HCT116 (cell line): ENCODE results near the gene SRGAP2C. TPM values are rescaled to one million over a fixed set of nuclear protein-coding genes. Genes with fewer than 3 reads are reported as not detected.
"Not testable (repeated sequence)": the region's sequence is repeated elsewhere in the genome, so short reads cannot be mapped to it uniquely, and the experiment has no call there.

Source experiments
- ATAC-seq: fragments of 200-7000 bp; cut with Tn5 transposase; 2 replicates; pipeline ENCODE4 v1.9.1; 2020; ENCODE audit warnings: mild to moderate bottlenecking, moderate library complexity
- BruUV-seq: library from RNA; stranded (reverse); fragments of 400-500 nt; replicated peaks from 2 replicates; lab custom pipeline; 2021; lab: Mats Ljungman, UMichigan
- CTCF ChIA-PET: fragments of 300-600 bp; sonication (Branson Sonifier 250); formaldehyde crosslinking; loops from one replicate; lab custom pipeline; 2021; ENCODE audit warnings: antibody characterized with exemption; lab: Charles Lee
- POLR2A ChIA-PET: fragments of 300-600, 350-600 bp; sonication (Branson Sonifier 250); formaldehyde crosslinking; loops from one replicate; lab custom pipeline; 2021; ENCODE audit warnings: antibody characterized with exemption; lab: Charles Lee
- RAD21 ChIA-PET, 2 experiments: fragments of 300-600 bp; sonication (Branson Sonifier 250); formaldehyde crosslinking; loops; one replicate each; lab custom pipeline; 2023; ENCODE audit warnings: low total read pairs in 2 of 2; ENCODE audit not compliant: uncharacterized antibody in 2 of 2, unreplicated experiment in 2 of 2, low non-redundant PET in 1 of 2; lab: Charles Lee
- DNase-seq: peaks from one replicate; pipeline ENCODE4 v3.0.0-alpha.2; 2010; ENCODE audit warnings: low read depth, low spot score
- H2AFZ ChIP-seq: fragments of 200-600 bp; shearing (Covaris generic), sonication (generic); 2 replicates; pipeline ENCODE4 v1.6.1; 2017; ENCODE audit warnings: low read depth, mixed run types, mixed read lengths, antibody characterized with exemption, low read length; ENCODE audit not compliant: poor library complexity, severe bottlenecking
- H3K27ac ChIP-seq: 2 replicates; pipeline ENCODE4 v1.5.1; 2012; ENCODE audit warnings: low read depth, low read length
- H3K27me3 ChIP-seq: fragments of 200-600 bp; sonication (generic); 2 replicates; pipeline ENCODE4 v1.6.1; 2016; ENCODE audit warnings: mixed run types, low read length, mixed read lengths; ENCODE audit not compliant: insufficient read depth
- H3K36me3 ChIP-seq, 2 experiments: fragments of 200-500 bp in 1 of 2; fragments of 200-600 bp in 1 of 2; sonication (Bioruptor generic) in 1 of 2; sonication (generic) in 1 of 2; 2 replicates each; pipeline versions ENCODE4 v1.5.1 to v1.6.1; 2014 to 2016; ENCODE audit warnings: low read length in 2 of 2, inconsistent platforms in 1 of 2, mixed read lengths in 1 of 2, mixed run types in 1 of 2; ENCODE audit not compliant: insufficient read depth in 2 of 2, control insufficient read depth in 1 of 2
- H3K4me1 ChIP-seq, 2 experiments: fragments of 200-600 bp in 1 of 2; sonication (generic) in 1 of 2; 2 replicates each; pipeline versions ENCODE4 v1.5.1 to v1.6.1; 2012 to 2017; ENCODE audit warnings: low read length in 2 of 2, inconsistent platforms in 1 of 2, mild to moderate bottlenecking in 1 of 2, mixed read lengths in 1 of 2, mixed run types in 1 of 2, moderate library complexity in 1 of 2; ENCODE audit not compliant: insufficient read depth in 2 of 2, control insufficient read depth in 1 of 2
- H3K4me2 ChIP-seq: fragments of 200-600 bp; sonication (generic); 2 replicates; pipeline ENCODE4 v1.6.1; 2017; ENCODE audit warnings: mixed run types, low read length, mixed read lengths
- H3K4me3 ChIP-seq, 2 experiments: fragments of 200-600 bp in 1 of 2; sonication (generic) in 1 of 2; replicated peaks in 1 of 2; 2 replicates each; pipeline ENCODE4 v1.5.1; 2011 to 2016; ENCODE audit warnings: low read length in 2 of 2, control low read depth in 1 of 2, low read depth in 1 of 2, mild to moderate bottlenecking in 1 of 2, mixed read lengths in 1 of 2, mixed run types in 1 of 2
- H3K79me2 ChIP-seq: fragments of 200-600 bp; sonication (generic); 2 replicates; pipeline ENCODE4 v1.6.1; 2017; ENCODE audit warnings: mild to moderate bottlenecking, mixed run types, low read length, moderate library complexity, mixed read lengths; ENCODE audit not compliant: insufficient read depth
- H3K9ac ChIP-seq: fragments of 200-600 bp; sonication (generic); 2 replicates; pipeline ENCODE4 v1.6.1; 2016; ENCODE audit warnings: low read length, mixed read lengths
- H3K9me2 ChIP-seq: fragments of 200-600 bp; sonication (generic), shearing (Covaris generic); 2 replicates; pipeline ENCODE4 v1.6.1; 2017; ENCODE audit warnings: mixed run types, mild to moderate bottlenecking, moderate library complexity; ENCODE audit not compliant: insufficient read depth
- H3K9me3 ChIP-seq, 2 experiments: fragments of 200-500 bp in 1 of 2; fragments of 200-600 bp in 1 of 2; sonication (Bioruptor generic) in 1 of 2; sonication (generic) in 1 of 2; 2 replicates each; pipeline ENCODE4 v1.6.1; 2014 to 2017; ENCODE audit warnings: low read length in 2 of 2, mixed read lengths in 2 of 2, inconsistent platforms in 1 of 2, low read depth in 1 of 2, mild to moderate bottlenecking in 1 of 2, mixed run types in 1 of 2, moderate library complexity in 1 of 2; ENCODE audit not compliant: control insufficient read depth in 1 of 2, insufficient read depth in 1 of 2
- H4K20me1 ChIP-seq: fragments of 200-600 bp; sonication (generic), shearing (Covaris generic); 2 replicates; pipeline ENCODE4 v1.6.1; 2017; ENCODE audit warnings: mixed run types, mild to moderate bottlenecking, moderate library complexity; ENCODE audit not compliant: insufficient read depth
- intact Hi-C: fragments of 100-400 bp; cut with micrococcal nuclease; formaldehyde crosslinking; loops from 2 replicates; pipeline ENCODE4 v1.10.0; 2022
- total RNA-seq: library from RNA; stranded (reverse); gene quantifications from one replicate; pipeline ENCODE4 v1.2.1, GENCODE V29; 2021; ENCODE audit not compliant: unreplicated experiment

The SRGAP2C gene
- total RNA-seq, 1 experiment from 2014 or later, result 21.3 TPM

DNA sequence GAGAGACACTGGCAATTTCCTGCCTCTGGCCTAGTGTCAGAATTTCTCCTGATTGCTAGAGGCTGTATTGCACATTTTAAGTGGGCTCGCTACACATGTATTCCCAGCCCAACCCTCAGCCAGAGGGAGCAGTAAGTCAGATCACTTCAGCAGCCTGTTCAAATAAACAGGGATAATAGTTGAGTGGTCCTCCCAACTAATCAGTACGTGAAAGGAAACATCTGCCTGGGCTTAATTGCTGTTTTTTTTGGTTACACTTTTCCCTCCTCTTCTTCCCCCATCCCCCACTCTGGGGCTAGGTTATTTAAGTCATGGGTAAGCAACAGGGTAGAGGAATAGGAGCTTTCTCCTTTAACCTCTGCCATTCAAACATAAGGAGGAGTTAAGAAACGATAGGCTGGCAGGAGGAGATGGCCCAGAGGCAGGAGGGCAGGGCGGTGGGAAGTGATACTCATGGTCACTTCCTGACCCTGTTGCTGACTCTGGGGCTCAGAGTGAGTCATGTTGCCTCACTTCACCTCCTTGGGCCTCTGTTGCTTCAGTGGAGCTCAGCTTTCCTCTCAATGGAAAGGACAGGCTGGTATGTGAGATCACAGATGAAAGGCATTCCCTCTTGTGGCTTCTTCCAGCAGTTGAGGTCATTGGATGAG is 177.6 kb downstream of the SRGAP2C start:
- H3K4me2 ChIP-seq, POLR2A ChIA-PET, H4K20me1 ChIP-seq, H3K27me3 ChIP-seq, H3K9me2 ChIP-seq, H3K27ac ChIP-seq, H3K4me3 ChIP-seq, intact Hi-C loops, H3K9me3 ChIP-seq, BruUV-seq, H3K36me3 ChIP-seq, RAD21 ChIA-PET, H3K4me1 ChIP-seq, H3K9ac ChIP-seq, DNase-seq, CTCF ChIA-PET, H2AFZ ChIP-seq, H3K79me2 ChIP-seq: not testable (repeated sequence)
- peak; percentile 57 for ATAC-seq

DNA sequence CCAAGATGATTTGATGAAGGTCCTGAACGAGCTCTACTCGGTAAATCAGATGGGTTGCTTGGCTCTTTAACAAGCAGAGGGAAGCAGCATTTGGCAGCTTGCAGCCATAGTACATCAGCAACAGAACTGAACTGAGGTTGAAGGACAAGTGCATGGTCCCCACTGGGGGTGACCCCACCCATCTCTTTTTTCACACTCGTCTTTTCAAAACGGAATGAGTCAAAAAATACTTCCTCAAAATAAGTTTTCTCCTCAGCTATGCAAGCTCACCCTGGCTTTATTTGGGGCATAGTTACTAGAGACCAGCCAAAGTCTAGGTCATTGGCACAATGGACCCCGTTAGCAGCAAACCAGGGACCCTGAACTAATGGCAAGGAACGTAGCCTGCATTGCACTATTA is 180.5 kb downstream of the SRGAP2C start:
- H3K9me2 ChIP-seq, H3K4me2 ChIP-seq, H3K4me1 ChIP-seq, CTCF ChIA-PET, H3K9me3 ChIP-seq, H4K20me1 ChIP-seq, H3K4me3 ChIP-seq, BruUV-seq, H3K9ac ChIP-seq, POLR2A ChIA-PET, H3K27ac ChIP-seq, H3K27me3 ChIP-seq, intact Hi-C loops, H2AFZ ChIP-seq, ATAC-seq, DNase-seq, H3K36me3 ChIP-seq, RAD21 ChIA-PET, H3K79me2 ChIP-seq: not testable (repeated sequence)

DNA sequence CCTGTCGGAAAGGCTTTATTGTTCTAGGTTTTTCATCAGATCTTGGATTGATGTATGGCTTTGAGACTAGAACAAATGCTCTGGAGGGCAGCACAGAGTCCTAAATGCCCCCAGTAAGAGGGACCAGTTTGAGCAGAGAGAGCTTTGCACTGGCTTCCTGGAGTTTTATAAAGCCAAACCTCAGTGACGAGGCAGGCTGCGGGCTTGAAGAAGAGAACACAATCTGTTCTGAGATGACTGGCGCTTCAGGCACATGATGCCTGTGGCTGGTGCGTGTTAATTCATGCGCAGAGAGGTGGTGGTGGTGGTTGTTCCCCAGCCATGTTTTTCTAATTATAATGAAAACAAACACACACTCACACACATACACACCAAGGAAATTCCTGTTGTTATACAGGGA is 180.9 kb downstream of the SRGAP2C start:
- H3K4me3 ChIP-seq, CTCF ChIA-PET, H3K9ac ChIP-seq, H3K9me3 ChIP-seq, H3K4me1 ChIP-seq, H3K27me3 ChIP-seq, H2AFZ ChIP-seq, DNase-seq, H4K20me1 ChIP-seq, RAD21 ChIA-PET, H3K27ac ChIP-seq, POLR2A ChIA-PET, H3K9me2 ChIP-seq, H3K36me3 ChIP-seq, BruUV-seq, H3K79me2 ChIP-seq, intact Hi-C loops, H3K4me2 ChIP-seq, ATAC-seq: not testable (repeated sequence)

DNA sequence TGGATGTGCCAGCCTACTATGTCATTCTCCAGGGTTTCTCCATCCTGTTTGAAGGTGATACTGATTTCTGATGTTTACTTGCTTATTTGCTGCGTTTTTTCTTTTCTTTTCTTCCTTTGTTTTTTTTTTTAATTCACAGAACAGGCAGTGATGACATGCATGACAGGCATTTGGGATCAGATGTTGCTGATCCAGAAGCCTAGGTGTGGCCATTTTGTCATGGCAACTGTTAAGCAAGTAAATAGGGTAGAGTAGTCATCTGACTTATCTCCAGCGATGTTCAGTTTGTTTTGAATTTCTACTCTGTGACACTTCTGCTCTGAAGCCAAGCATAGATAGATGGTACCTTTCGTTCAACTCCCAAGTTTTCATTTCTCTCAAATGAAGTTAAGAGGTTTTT is 181.4 kb downstream of the SRGAP2C start:
- CTCF ChIA-PET, ATAC-seq, H3K79me2 ChIP-seq, H3K9me2 ChIP-seq, H3K4me3 ChIP-seq, H3K9me3 ChIP-seq, H3K27ac ChIP-seq, intact Hi-C loops, POLR2A ChIA-PET, RAD21 ChIA-PET, H3K4me1 ChIP-seq, H3K27me3 ChIP-seq, H3K4me2 ChIP-seq, BruUV-seq, H2AFZ ChIP-seq, H3K9ac ChIP-seq, H3K36me3 ChIP-seq, H4K20me1 ChIP-seq, DNase-seq: not testable (repeated sequence)
